ENCODE data around the gene TBC1D5.

GRCh38 chr3:17745894-17746293 is 3.5 kb upstream of the TBC1D5 start:
- TF ChIP-seq CTCF (IDR thresholded peaks at IDR 0.05), result no peak
- TF ChIP-seq POLR2A (IDR thresholded peaks at IDR 0.05), result no peak
- no peak for TF ChIP-seq POLR2AphosphoS5 (IDR thresholded peaks at IDR 0.05)
